ENCODE data around the gene MYOM1.

MYOM1 gene

DNA sequence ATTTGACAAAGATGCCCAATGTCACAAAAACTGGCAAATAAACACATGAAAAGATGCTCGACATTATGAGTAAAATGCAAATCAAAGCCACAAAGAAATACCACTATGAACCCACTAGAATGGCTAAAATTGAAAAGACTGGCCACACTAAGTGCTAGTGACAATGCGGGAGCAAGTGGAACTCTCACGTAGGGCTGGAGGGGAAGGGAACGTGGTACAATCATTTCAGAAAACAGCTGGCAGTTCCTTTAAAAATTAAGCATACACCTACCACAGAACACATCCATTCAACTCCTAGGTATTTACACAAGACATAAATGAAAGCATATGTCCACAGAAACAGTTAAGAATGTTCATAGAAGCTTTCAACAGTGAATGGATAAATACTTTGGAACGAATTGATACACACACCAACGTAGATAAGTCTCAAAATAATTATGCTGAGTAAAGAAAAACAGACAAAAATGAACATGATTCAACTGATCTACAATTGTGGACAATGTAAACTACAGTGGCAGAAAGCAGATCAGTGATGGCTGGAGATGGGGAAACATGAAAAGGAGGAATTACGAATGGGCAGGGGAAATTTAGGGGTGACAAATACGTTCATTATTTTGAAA lies 71.7 kb downstream of the MYOM1 start:
- DNase-seq = no peak

DNA sequence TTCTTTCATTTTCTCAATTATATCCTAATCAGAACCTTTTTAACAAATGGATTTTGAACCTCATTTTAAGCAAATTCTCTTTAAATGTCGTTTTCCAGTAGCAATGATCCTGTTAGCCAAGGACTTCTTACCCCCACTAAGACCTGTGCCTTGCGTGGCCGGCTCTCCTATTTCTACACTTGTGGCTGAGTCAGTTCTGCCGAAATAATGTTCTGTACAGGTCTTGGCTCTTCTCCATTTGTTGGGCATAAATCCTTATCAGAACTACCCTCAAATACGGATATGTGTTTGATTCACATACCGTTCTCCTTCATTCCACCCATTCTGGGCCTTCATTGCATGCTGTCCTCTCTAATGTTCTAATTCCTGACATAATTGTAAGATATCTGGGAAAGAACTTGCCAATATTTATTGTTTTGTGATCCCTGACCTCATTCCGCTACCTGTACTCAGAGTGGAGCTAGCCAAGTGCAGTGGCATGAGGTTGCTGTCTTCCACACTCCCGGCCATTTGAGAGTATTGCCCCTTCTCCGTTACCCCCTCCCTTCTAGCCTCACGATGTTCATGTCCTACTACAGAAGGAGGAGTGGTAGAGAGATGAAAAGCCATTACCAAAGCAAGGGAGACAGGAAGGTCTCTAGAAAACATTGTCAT lies 78.7 kb downstream of the MYOM1 start:
- no peak for DNase-seq

DNA sequence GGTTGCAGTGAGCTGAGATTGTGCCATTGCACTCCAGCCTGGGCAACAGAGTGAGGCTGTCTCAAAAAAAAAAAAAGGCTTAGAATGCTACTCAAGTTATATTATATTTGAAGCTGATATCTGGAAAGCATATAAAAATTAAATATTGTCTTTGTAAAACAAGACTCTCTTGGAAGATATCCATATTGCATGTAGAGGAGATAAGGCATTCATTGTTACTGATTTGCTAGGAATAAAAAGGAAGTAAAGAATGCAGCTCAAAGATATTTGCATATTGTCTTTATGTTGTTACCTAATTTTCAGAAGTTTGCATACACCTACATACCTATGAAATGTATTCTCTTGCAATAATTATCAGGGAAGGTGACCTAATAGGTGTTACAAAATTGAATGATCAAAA lies 79.4 kb downstream of the MYOM1 start:
- no peak for DNase-seq

- DNase-seq = no peak
These were observed 80.4 kb downstream of the MYOM1 start for GRCh38 chr18:3139406-3139805.

GRCh38 chr18:3138274-3138975 lies 81.3 kb downstream of the MYOM1 start:
- no peak for DNase-seq

GRCh38 chr18:3135536-3135935 lies 84.2 kb downstream of the MYOM1 start:
- no peak for DNase-seq

GRCh38 chr18:3132700-3133099 lies 87.1 kb downstream of the MYOM1 start:
- no peak for DNase-seq

DNA sequence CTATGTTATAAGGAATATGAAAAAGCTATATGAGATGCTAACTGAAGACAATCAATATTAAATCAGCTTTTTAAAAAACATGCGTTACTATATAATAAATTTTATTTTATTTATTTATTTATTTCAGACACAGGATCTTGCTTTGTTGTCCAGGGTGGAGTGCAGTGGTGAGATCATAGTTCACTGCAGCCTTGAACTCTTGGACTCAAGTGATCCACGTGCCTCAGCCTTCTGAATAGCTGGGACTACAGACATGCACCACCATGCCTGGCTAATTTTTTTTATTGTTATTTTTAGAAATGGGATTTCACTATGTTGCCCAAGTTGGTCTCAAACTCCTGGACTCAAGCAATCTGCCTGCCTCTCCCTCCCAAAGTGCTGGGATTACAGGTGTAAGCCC lies 89.4 kb downstream of the MYOM1 start:
- no peak for DNase-seq

DNA sequence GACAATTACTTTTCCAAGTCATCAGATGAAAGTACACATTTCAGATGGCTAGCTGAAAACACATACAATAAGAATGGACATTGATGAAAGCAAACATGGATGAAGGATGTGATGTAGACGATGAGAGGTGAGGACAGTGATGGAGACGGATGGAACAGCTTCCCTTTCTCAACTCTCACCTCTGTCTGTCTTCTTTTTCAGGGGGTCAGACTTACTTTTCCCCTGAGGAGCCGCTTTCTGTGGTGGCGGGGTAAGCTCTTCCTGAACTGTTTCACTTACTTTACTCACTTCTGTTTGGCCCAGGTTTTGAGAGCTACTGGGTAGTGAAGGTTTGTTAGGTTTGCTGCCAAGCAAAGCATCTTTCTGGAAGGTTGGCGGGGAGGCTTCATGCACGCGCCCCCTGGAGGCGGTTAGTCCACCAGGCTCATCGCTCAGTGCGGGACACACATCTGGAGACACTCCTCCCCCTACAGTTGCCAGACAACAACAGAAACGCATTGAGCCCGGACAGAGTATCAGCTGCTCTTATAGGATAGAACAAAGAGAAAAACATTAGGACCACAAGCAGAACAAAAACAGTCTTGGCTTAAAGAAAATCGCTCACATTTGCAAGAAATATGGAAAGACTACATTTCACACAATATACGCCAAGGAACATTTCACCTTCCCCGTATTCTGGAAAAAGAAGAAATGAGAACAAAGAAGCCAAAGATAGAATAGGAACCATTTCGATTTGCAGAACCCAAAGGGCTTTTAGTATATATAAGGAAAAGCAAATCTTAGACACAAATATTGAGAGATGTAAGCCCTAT lies 90.5 kb downstream of the MYOM1 start:
- DNase-seq = peak; percentile 73

- no peak for DNase-seq
These were observed 93.2 kb downstream of the MYOM1 start for GRCh38 chr18:3126457-3127097.

GRCh38 chr18:3124822-3125221 lies 94.9 kb downstream of the MYOM1 start:
- DNase-seq = no peak

GRCh38 chr18:3122851-3123250 lies 96.9 kb downstream of the MYOM1 start:
- no peak for DNase-seq

DNA sequence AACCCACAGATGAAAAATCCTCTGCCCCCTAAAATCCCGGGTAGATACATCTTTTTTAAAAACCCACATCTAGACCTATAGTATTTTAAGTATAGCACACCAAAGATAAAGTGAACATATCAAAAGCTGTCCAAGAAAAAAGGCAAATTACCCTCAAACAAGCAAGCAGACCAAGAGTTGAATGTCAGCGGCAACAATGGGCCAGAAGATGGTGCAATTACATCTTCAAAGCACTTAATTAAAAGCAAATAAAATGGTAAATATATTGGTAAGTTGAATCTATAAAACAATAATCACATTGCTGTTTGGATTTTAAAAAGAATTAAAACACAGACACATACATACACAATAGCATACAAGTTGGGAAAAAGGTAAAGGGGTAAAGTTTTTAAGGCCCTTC lies 98.5 kb downstream of the MYOM1 start:
- no peak for DNase-seq

- no peak for DNase-seq
These were observed 99.4 kb downstream of the MYOM1 start for GRCh38 chr18:3120356-3120755.

- DNase-seq = no peak
These were observed 100.1 kb downstream of the MYOM1 start for GRCh38 chr18:3119401-3120341.

- no peak for DNase-seq
These were observed 101.4 kb downstream of the MYOM1 start for GRCh38 chr18:3118195-3119010.

GRCh38 chr18:3117493-3118192 lies 102.1 kb downstream of the MYOM1 start:
- DNase-seq = no peak

- DNase-seq = peak; percentile 12
These were observed 104.2 kb downstream of the MYOM1 start for GRCh38 chr18:3115447-3116030.

DNA sequence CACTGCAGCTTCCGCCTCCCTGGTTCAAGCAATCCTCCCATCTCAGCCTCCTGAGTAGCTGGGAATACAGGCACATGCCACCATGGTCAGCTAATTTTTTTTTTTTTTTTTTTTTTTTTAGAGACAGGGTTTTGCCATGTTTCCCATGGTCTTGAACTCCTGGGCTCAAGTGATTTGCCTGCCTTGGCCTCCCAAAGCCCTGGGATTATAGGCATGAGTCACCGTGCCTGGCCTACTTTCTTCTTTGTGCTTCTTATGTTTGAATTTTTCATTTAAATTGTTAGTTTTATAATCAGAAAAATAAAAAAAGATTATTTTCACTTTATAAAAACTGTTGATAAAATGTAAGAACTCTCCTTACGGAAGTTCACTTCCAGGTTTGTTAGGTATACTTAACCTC lies 105.3 kb downstream of the MYOM1 start:
- DNase-seq = no peak

DNA sequence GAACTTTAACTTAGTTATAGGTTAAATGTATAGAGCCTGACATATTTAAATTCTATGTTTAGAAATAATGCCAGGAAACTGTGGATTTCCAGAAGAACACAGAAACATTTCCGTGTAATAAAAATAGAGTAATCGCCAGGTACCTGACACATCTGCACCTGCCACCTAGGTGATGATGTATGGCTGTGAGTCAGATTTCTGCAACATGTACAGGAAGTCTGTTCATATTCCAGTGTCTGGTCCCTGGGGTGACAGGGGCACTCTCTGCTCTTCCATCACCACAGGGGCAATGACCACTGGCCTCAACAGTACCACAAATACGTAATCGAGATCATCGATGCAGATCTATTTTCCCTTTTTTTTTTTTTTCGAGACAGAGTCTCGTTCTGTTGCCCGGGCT lies 105.7 kb downstream of the MYOM1 start:
- DNase-seq = peak; percentile 17
